GM12878 (cell line): ENCODE data around the gene CTDNEP1.

ENCODE experiments used
- CTCF ChIP-seq, 3 experiments: IDR thresholded peaks in 2 of 3; conservative IDR thresholded peaks in 1 of 3; 2 replicates each; pipeline ENCODE4 v1.5.1; 2011; ENCODE audit warnings: low read depth in 3 of 3, low read length in 3 of 3, mild to moderate bottlenecking in 3 of 3, control low read depth in 2 of 3, moderate library complexity in 2 of 3, inconsistent platforms in 1 of 3, mixed read lengths in 1 of 3; ENCODE audit not compliant: control insufficient read depth in 2 of 3, insufficient read depth in 1 of 3; ENCODE audit errors: extremely low read depth in 1 of 3
- E4F1 ChIP-seq: fragments of 450-650 bp; IDR thresholded peaks from 2 replicates; pipeline ENCODE4 v1.6.1; 2018; ENCODE audit warnings: borderline replicate concordance, mild to moderate bottlenecking; ENCODE audit not compliant: partially characterized antibody
- EGR1 ChIP-seq, 2 experiments: IDR thresholded peaks; 1 replicate in 1 of 2; 2 replicates in 1 of 2; pipeline ENCODE4 v1.6.1; 2011 to 2012; ENCODE audit warnings: low read depth in 2 of 2, low read length in 2 of 2, borderline replicate concordance in 1 of 2, mild to moderate bottlenecking in 1 of 2, moderate library complexity in 1 of 2
- TCF12 ChIP-seq: IDR thresholded peaks from 2 replicates; pipeline ENCODE4 v1.6.1; 2011; ENCODE audit warnings: low read depth, mild to moderate bottlenecking, low read length
- WRNIP1 ChIP-seq: IDR thresholded peaks from 2 replicates; pipeline ENCODE4 v1.6.1; 2011; ENCODE audit warnings: low read depth, low read length, improper control_type of control experiment, borderline replicate concordance
- ZBED1 ChIP-seq: IDR thresholded peaks from 2 replicates; pipeline ENCODE4 v1.6.1; 2016; ENCODE audit warnings: borderline replicate concordance
- ZNF24 ChIP-seq: fragments of 450-650 bp; IDR thresholded peaks from 2 replicates; pipeline ENCODE4 v1.6.1; 2017; ENCODE audit warnings: antibody characterized with exemption, mild to moderate bottlenecking

DNA sequence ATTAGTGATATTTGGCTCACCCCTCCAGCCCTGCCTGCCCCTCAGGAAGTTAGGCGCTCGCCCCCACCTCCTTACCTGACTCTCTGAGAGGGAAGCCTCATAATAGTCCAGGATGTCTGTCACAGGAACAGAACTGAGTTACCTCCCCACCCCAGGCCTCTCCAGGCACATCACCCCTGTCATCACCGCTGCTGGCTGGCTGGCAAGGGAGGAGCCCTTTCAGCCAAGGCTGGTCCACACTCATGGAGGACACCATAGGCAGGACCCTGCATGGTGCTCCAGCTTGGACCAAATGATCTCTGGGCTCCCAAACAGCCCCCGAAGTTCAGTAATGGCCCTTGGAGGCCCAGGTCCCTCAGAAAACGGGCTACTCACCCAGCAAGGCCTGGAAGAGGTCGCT lies 33.4 kb downstream of the CTDNEP1 start:
- TF ChIP-seq ZNF24 (no peak), CTCF (IDR thresholded peaks at IDR 0.05 in 2 of 3, conservative IDR thresholded peaks at IDR 0.05 in 1 of 3; ENCODE audit: control insufficient read depth in 2 of 3, extremely low read depth in 1 of 3, insufficient read depth in 1 of 3, low read depth in 3 of 3, low read length in 3 of 3) (no peak), WRNIP1 (no peak), TCF12 (no peak), ZBED1 (no peak), E4F1 (no peak), EGR1 (IDR thresholded peaks at IDR 0.05; ENCODE audit: borderline replicate concordance in 1 of 2, low read depth in 2 of 2, low read length in 2 of 2) (no peak)
